WTC11 (cell line): ENCODE measurements around the gene MAU2. TPM values are rescaled to one million over a fixed set of nuclear protein-coding genes. Genes with fewer than 3 reads are reported as not detected.

Experiments
- ATAC-seq: fragments of 200-7000 bp; cut with Tn5 transposase; 2 replicates; pipeline ENCODE4 v1.10.0; 2021; ENCODE audit warnings: mild to moderate bottlenecking, moderate library complexity
- CTCF ChIA-PET: fragments of 300-600 bp; sonication (Branson Sonifier 250); formaldehyde crosslinking; loops from one replicate; lab custom pipeline; 2021; ENCODE audit warnings: antibody characterized with exemption; lab: Charles Lee
- POLR2A ChIA-PET: fragments of 350-600 bp; sonication (Branson Sonifier 250); formaldehyde crosslinking; loops from one replicate; lab custom pipeline; 2021; ENCODE audit warnings: antibody characterized with exemption; lab: Charles Lee
- DNase-seq: peaks from one replicate; pipeline ENCODE4 v3.0.0; 2021; ENCODE audit warnings: low spot score
- H3K27ac Mint-ChIP-seq: 2 replicates; pipeline ENCODE4 v1.8.0; 2021; ENCODE audit warnings: mixed read lengths
- H3K27me3 Mint-ChIP-seq: 2 replicates; pipeline ENCODE4 v1.8.0; 2021; ENCODE audit warnings: low read depth, mild to moderate bottlenecking, moderate library complexity, mixed read lengths
- H3K36me3 Mint-ChIP-seq: 2 replicates; pipeline ENCODE4 v1.8.0; 2021; ENCODE audit warnings: mixed read lengths
- H3K4me1 Mint-ChIP-seq: 2 replicates; pipeline ENCODE4 v1.8.0; 2022; ENCODE audit warnings: mixed read lengths
- H3K4me3 Mint-ChIP-seq: 2 replicates; pipeline ENCODE4 v1.8.0; 2021; ENCODE audit warnings: mild to moderate bottlenecking, moderate library complexity, mixed read lengths
- H3K9me3 Mint-ChIP-seq: 2 replicates; pipeline ENCODE4 v1.8.0; 2021; ENCODE audit warnings: mixed read lengths
- CTCF ChIP-seq: fragments of 200-600 bp; IDR thresholded peaks from 2 replicates; pipeline ENCODE4 v1.8.0; 2022; ENCODE audit warnings: antibody characterized with exemption
- FOXK1 ChIP-seq: sonication (generic); formaldehyde crosslinking; IDR thresholded peaks from 2 replicates; pipeline ENCODE4 v1.8.0; 2022; ENCODE audit warnings: mild to moderate bottlenecking, moderate library complexity, missing genetic modification reagents
- GRHL2 ChIP-seq: fragments of 250-450 bp; sonication (Bioruptor Pico); IDR thresholded peaks from 2 replicates; pipeline ENCODE4 v1.8.0; 2022; ENCODE audit warnings: mild to moderate bottlenecking, moderate library complexity; ENCODE audit not compliant: insufficient replicate concordance, severe bottlenecking
- GTF2I ChIP-seq: fragments of 250-450 bp; sonication (Bioruptor Pico); conservative IDR thresholded peaks from 2 replicates; pipeline ENCODE4 v1.4.0; 2021; ENCODE audit warnings: mild to moderate bottlenecking
- JAZF1 ChIP-seq: fragments of 250-450 bp; sonication (Bioruptor Pico); IDR thresholded peaks from 2 replicates; pipeline ENCODE4 v1.9.0; 2021; ENCODE audit warnings: moderate library complexity, mild to moderate bottlenecking, inconsistent platforms
- MAX ChIP-seq: sonication (generic); formaldehyde crosslinking; IDR thresholded peaks from 2 replicates; pipeline ENCODE4 v1.8.0; 2022; ENCODE audit warnings: mild to moderate bottlenecking, missing genetic modification reagents
- RELA ChIP-seq: sonication (generic); formaldehyde crosslinking; IDR thresholded peaks from 2 replicates; pipeline ENCODE4 v1.8.1; 2022; ENCODE audit warnings: missing genetic modification reagents, mild to moderate bottlenecking, borderline replicate concordance
- SMAD4 ChIP-seq: sonication (generic); formaldehyde crosslinking; IDR thresholded peaks from 2 replicates; pipeline ENCODE4 v1.8.0; 2022; ENCODE audit warnings: mild to moderate bottlenecking, missing genetic modification reagents
- SP1 ChIP-seq: sonication (generic); formaldehyde crosslinking; conservative IDR thresholded peaks from 2 replicates; pipeline ENCODE4 v1.8.1; 2022; ENCODE audit warnings: missing genetic modification reagents
- TEAD1 ChIP-seq: sonication (generic); formaldehyde crosslinking; IDR thresholded peaks from 2 replicates; pipeline ENCODE4 v1.8.0; 2022; ENCODE audit warnings: mild to moderate bottlenecking, missing genetic modification reagents
- TEAD4 ChIP-seq: sonication (generic); formaldehyde crosslinking; IDR thresholded peaks from 2 replicates; pipeline ENCODE4 v1.8.0; 2022; ENCODE audit warnings: mild to moderate bottlenecking, missing genetic modification reagents
- TP53 ChIP-seq: sonication (generic); formaldehyde crosslinking; IDR thresholded peaks from 2 replicates; pipeline ENCODE4 v1.8.1; 2023; ENCODE audit warnings: mild to moderate bottlenecking, missing genetic modification reagents
- USF2 ChIP-seq: sonication (generic); formaldehyde crosslinking; IDR thresholded peaks from 2 replicates; pipeline ENCODE4 v1.8.1; 2023; ENCODE audit warnings: mild to moderate bottlenecking, missing genetic modification reagents, moderate library complexity
- ZNF121 ChIP-seq: sonication (generic); formaldehyde crosslinking; IDR thresholded peaks from 2 replicates; pipeline ENCODE4 v1.8.0; 2023; ENCODE audit warnings: missing genetic modification reagents
- ZNF416 ChIP-seq: fragments of 250-450 bp; sonication (Bioruptor Pico); IDR thresholded peaks from 2 replicates; pipeline ENCODE4 v1.9.0; 2021; ENCODE audit warnings: mild to moderate bottlenecking, inconsistent platforms
- ZNF425 ChIP-seq: fragments of 250-450 bp; sonication (Bioruptor Pico); conservative IDR thresholded peaks from 2 replicates; pipeline ENCODE4 v1.9.0; 2021; ENCODE audit warnings: mild to moderate bottlenecking
- ZNF671 ChIP-seq: fragments of 250-450 bp; sonication (Bioruptor Pico); IDR thresholded peaks from 2 replicates; pipeline ENCODE4 v1.8.0; 2021; ENCODE audit warnings: mild to moderate bottlenecking
- total RNA-seq: library from RNA; stranded (reverse); gene quantifications from 3 replicates; pipeline ENCODE4 v1.2.3, GENCODE V29; 2021
- TF ChIP-seq, protein P1 (sequence below): fragments of 250-450 bp; sonication (Bioruptor Pico); IDR thresholded peaks from 2 replicates; pipeline ENCODE4 v1.9.0; 2021; ENCODE audit warnings: mild to moderate bottlenecking, borderline replicate concordance
- TF ChIP-seq, protein P2 (sequence below): sonication (generic); formaldehyde crosslinking; IDR thresholded peaks from 2 replicates; pipeline ENCODE4 v1.8.0; 2022; ENCODE audit warnings: mild to moderate bottlenecking, missing genetic modification reagents

The MAU2 gene
- total RNA-seq, 1 experiment from 2014 or later: 56.8 TPM

DNA sequence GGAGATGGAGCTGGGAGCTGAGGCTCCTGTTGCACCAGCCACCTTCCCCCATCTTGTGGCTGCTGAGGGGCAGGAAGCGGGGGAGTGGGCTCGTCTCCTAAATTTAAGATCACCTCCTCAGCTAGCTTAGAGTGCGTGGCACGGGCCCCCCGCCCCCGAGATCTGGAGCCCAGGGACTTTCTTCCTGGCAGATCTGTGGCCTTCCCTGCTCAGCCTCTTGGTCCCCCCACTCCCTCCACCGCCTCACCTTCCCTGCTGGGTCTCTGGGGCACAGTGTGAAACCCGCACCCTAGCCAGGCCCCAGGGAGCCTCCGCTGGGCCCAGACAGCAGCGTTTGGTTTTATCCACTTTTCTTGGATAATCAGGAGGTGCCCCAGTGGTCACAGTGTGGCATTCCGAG is 35.9 kb downstream of the MAU2 start:
- H3K27me3 Mint-ChIP-seq: no peaks in the 10 kb centered on the region
- no peak overlapping the region for H3K4me3 Mint-ChIP-seq
- H3K36me3 Mint-ChIP-seq: peaks cover 17% of the 10 kb centered on the region
- no peaks in the 10 kb centered on the region for H3K9me3 Mint-ChIP-seq
- CTCF ChIA-PET: no interaction called here
- H3K27ac Mint-ChIP-seq: no peak overlapping the region
- DNase-seq (no peak), ATAC-seq (no peak)
- TF ChIP-seq ZNF121 (CRISPR knock-in tag) (no peak), ZNF425 (no peak), TEAD4 (CRISPR knock-in tag) (no peak), GTF2I (CRISPR knock-in tag) (no peak), JAZF1 (CRISPR knock-in tag) (no peak), USF2 (no peak), ZNF671 (CRISPR knock-in tag) (no peak), MAX (CRISPR knock-in tag) (no peak), RELA (CRISPR knock-in tag) (no peak), SMAD4 (no peak)
- TF ChIP-seq, protein P1, sequence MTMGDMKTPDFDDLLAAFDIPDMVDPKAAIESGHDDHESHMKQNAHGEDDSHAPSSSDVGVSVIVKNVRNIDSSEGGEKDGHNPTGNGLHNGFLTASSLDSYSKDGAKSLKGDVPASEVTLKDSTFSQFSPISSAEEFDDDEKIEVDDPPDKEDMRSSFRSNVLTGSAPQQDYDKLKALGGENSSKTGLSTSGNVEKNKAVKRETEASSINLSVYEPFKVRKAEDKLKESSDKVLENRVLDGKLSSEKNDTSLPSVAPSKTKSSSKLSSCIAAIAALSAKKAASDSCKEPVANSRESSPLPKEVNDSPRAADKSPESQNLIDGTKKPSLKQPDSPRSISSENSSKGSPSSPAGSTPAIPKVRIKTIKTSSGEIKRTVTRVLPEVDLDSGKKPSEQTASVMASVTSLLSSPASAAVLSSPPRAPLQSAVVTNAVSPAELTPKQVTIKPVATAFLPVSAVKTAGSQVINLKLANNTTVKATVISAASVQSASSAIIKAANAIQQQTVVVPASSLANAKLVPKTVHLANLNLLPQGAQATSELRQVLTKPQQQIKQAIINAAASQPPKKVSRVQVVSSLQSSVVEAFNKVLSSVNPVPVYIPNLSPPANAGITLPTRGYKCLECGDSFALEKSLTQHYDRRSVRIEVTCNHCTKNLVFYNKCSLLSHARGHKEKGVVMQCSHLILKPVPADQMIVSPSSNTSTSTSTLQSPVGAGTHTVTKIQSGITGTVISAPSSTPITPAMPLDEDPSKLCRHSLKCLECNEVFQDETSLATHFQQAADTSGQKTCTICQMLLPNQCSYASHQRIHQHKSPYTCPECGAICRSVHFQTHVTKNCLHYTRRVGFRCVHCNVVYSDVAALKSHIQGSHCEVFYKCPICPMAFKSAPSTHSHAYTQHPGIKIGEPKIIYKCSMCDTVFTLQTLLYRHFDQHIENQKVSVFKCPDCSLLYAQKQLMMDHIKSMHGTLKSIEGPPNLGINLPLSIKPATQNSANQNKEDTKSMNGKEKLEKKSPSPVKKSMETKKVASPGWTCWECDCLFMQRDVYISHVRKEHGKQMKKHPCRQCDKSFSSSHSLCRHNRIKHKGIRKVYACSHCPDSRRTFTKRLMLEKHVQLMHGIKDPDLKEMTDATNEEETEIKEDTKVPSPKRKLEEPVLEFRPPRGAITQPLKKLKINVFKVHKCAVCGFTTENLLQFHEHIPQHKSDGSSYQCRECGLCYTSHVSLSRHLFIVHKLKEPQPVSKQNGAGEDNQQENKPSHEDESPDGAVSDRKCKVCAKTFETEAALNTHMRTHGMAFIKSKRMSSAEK (CRISPR knock-in tag): no peak
- no peaks in the 10 kb centered on the region for H3K4me1 Mint-ChIP-seq
- POLR2A ChIA-PET: no interaction called here

DNA sequence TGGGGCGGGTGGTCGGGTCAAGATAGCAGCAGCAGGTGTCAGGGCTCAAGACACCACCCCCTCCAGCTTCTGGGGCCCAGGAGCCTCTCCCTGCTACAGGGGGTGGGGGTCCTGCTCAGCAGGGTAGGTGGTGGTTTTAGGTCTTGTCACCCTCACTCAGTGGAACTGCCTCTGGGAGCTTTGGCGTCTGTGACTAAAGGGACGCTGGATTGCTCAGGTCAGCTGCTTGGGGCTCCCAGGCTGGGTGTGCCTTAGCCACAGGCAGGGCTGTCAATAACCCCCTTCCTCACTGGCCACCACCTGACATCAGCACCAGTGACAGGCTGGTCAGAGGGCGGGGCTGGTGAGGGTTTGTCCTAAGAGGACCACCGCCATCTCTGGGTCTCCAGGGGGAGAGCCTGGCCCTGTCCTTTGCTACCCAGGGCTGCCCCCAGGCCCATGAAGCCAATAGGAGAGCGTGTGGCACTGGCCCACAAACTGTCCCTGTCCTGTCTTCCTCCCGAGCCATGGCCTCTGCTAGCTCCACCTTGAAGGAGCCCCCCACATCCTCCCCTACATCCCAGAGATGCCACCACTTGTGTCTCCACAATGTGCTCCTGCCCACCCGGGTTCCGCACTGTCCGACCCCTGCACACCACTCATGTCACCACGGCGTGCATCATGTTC is 36.4 kb downstream of the MAU2 start:
- Mint-ChIP-seq H3K9me3 (no peaks in the 10 kb centered on the region), H3K4me3 (no peak overlapping the region), H3K4me1 (no peaks in the 10 kb centered on the region), H3K27me3 (no peaks in the 10 kb centered on the region), H3K36me3 (peaks cover 15% of the 10 kb centered on the region)
- ATAC-seq (no peak), DNase-seq (no peak)
- CTCF ChIA-PET: interaction anchor here (0.9 kb wide), 1 partner anchor 10 kb away, joined by 4 read pairs; no protein-coding TSS in a partner anchor
- POLR2A ChIA-PET: no interaction called here
- TF ChIP-seq TEAD1 (CRISPR knock-in tag) (no peak), TP53 (CRISPR knock-in tag) (no peak)
- TF ChIP-seq, all 79 proteins: peak for 0
- no peak overlapping the region for H3K27ac Mint-ChIP-seq

DNA sequence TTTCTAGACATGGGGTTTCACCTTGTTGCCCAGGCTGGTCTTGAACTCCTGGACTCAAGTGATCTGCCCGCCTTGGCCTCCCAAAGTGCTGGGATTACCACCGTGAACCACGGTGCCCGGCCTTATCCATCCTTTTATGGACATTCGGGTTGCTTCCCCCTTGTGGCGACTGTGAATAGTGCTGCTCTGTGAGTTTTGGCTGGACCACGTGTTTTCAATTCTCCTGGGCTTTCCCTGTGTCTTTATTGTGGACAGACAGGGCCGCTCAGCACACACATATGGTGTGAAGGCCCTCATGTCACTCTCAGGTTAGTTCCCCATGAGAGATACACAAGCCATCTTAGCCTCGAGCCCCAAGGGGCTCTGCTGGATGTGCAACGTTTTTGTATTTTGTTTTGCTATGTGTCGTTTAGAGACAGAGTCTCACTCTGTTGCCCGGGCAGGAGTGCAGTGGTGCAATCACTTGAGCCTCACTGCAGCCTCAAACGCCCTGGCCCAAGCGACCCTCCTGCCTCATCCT is 40.5 kb downstream of the MAU2 start:
- POLR2A ChIA-PET: no interaction called here
- TF ChIP-seq ZNF416 (no peak), CTCF (peak; percentile 74), USF2 (peak; percentile 79), FOXK1 (CRISPR knock-in tag) (no peak), MAX (CRISPR knock-in tag) (peak; percentile 65; the same call in 1 of the 2 replicates), GRHL2 (CRISPR knock-in tag) (no peak), SP1 (peak; percentile 23; the same call in 1 of the 2 replicates)
- TF ChIP-seq, protein P2, sequence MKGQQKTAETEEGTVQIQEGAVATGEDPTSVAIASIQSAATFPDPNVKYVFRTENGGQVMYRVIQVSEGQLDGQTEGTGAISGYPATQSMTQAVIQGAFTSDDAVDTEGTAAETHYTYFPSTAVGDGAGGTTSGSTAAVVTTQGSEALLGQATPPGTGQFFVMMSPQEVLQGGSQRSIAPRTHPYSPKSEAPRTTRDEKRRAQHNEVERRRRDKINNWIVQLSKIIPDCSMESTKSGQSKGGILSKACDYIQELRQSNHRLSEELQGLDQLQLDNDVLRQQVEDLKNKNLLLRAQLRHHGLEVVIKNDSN (CRISPR knock-in tag): peak; percentile 69; the same call in 1 of the 2 replicates
- TF ChIP-seq, all 79 proteins: peak for 5
- H3K36me3 Mint-ChIP-seq: no peaks in the 10 kb centered on the region
- H3K27me3 Mint-ChIP-seq: no peaks in the 10 kb centered on the region
- no peak overlapping the region for H3K4me3 Mint-ChIP-seq
- CTCF ChIA-PET: interaction anchor here (0.7 to 1.3 kb wide), 3 partner anchors 20 to 193 kb away, joined by 3 to 5 read pairs (median 3); no protein-coding TSS in a partner anchor
- no peak overlapping the region for H3K27ac Mint-ChIP-seq
- H3K4me1 Mint-ChIP-seq: peaks cover 6% of the 10 kb centered on the region
- ATAC-seq (peak; percentile 88), DNase-seq (peak; percentile 87)
- H3K9me3 Mint-ChIP-seq: no peaks in the 10 kb centered on the region
